HG03565 (cell line): ENCODE data around the gene PADI6.
"Not testable (repeated sequence)": the region's sequence is repeated elsewhere in the genome, so short reads cannot be mapped to it uniquely, and the experiment has no call there.

Experiments used
- ATAC-seq: cut with Tn5 transposase; IDR thresholded peaks from one replicate; pipeline ENCODE4 v1.9.1; 2021; ENCODE audit warnings: mild to moderate bottlenecking, moderate library complexity; ENCODE audit not compliant: unreplicated experiment

PADI6 gene

GRCh38 chr1:17404034-17404684 is 32.2 kb downstream of the PADI6 start:
- no peak for ATAC-seq

GRCh38 chr1:17404820-17405219 is 32.8 kb downstream of the PADI6 start:
- ATAC-seq, result no peak

GRCh38 chr1:17405898-17406759 is 34.1 kb downstream of the PADI6 start:
- ATAC-seq, result no peak

- not testable (repeated sequence) for ATAC-seq
Measured at GRCh38 chr1:17406760-17407475, 34.9 kb downstream of the PADI6 start.

- not testable (repeated sequence) for ATAC-seq
Measured at GRCh38 chr1:17407786-17408514, 36.0 kb downstream of the PADI6 start.

GRCh38 chr1:17409391-17409811 is 37.4 kb downstream of the PADI6 start:
- ATAC-seq, result no peak

GRCh38 chr1:17412093-17412870 is 40.3 kb downstream of the PADI6 start:
- ATAC-seq, result no peak

- ATAC-seq, result no peak
Measured at GRCh38 chr1:17414022-17414421, 42.0 kb downstream of the PADI6 start.

- no peak for ATAC-seq
Measured at GRCh38 chr1:17416389-17416788, 44.4 kb downstream of the PADI6 start.

GRCh38 chr1:17419626-17420328 is 47.8 kb downstream of the PADI6 start:
- ATAC-seq, result no peak

GRCh38 chr1:17420391-17420918 is 48.5 kb downstream of the PADI6 start:
- ATAC-seq, result no peak

GRCh38 chr1:17422461-17422860 is 50.5 kb downstream of the PADI6 start:
- ATAC-seq, result no peak

- no peak for ATAC-seq
Measured at GRCh38 chr1:17423781-17424245, 51.8 kb downstream of the PADI6 start.

GRCh38 chr1:17425806-17426600 is 54.0 kb downstream of the PADI6 start:
- ATAC-seq, result no peak

- no peak for ATAC-seq
Measured at GRCh38 chr1:17427696-17428660, 56.0 kb downstream of the PADI6 start.

GRCh38 chr1:17429183-17429582 is 57.2 kb downstream of the PADI6 start:
- ATAC-seq, result no peak

GRCh38 chr1:17432412-17432811 is 60.4 kb downstream of the PADI6 start:
- no peak for ATAC-seq
